OCI-LY7 (cell line): ENCODE results near the gene VAMP1. TPM values are rescaled to one million over a fixed set of nuclear protein-coding genes. Genes with fewer than 3 reads are reported as not detected.

Source experiments
- BruUV-seq: library from RNA; stranded (reverse); fragments of 400-500 nt; replicated peaks from 2 replicates; lab custom pipeline; 2021; lab: Mats Ljungman, UMichigan
- CTCF ChIA-PET: fragments of 300-600 bp; sonication (Branson Sonifier 250); formaldehyde crosslinking; loops from one replicate; lab custom pipeline; 2022; ENCODE audit warnings: antibody characterized with exemption; ENCODE audit not compliant: unreplicated experiment; lab: Charles Lee
- POLR2A ChIA-PET: fragments of 300-600 bp; sonication (Branson Sonifier 250); formaldehyde crosslinking; loops from one replicate; lab custom pipeline; 2022; ENCODE audit warnings: antibody characterized with exemption; lab: Charles Lee
- DNase-seq: peaks from one replicate; pipeline ENCODE4 v3.0.0-alpha.2; 2015; ENCODE audit warnings: low spot score
- H2AFZ ChIP-seq: fragments of 200-600 bp; sonication (generic), shearing (Covaris generic); 2 replicates; pipeline ENCODE4 v1.6.1; 2014; ENCODE audit warnings: mild to moderate bottlenecking, antibody characterized with exemption, low read length, moderate library complexity
- H3K27ac ChIP-seq: fragments of 200-600 bp; sonication (generic); 2 replicates; pipeline ENCODE4 v1.5.1; 2014; ENCODE audit warnings: mixed run types, low read depth, mild to moderate bottlenecking, moderate library complexity, low read length, inconsistent platforms; ENCODE audit not compliant: poor library complexity, severe bottlenecking
- H3K36me3 ChIP-seq: fragments of 200-600 bp; sonication (generic); 2 replicates; pipeline ENCODE4 v1.6.1; 2014; ENCODE audit warnings: mild to moderate bottlenecking, antibody characterized with exemption, low read length, moderate library complexity, mixed read lengths; ENCODE audit not compliant: insufficient read depth
- H3K4me1 ChIP-seq: fragments of 200-600 bp; sonication (generic); 2 replicates; pipeline ENCODE4 v1.5.1; 2014; ENCODE audit warnings: mild to moderate bottlenecking, low read length; ENCODE audit not compliant: insufficient read depth, poor library complexity, severe bottlenecking
- H3K4me2 ChIP-seq: fragments of 200-600 bp; sonication (generic); 2 replicates; pipeline ENCODE4 v1.6.1; 2014; ENCODE audit warnings: mild to moderate bottlenecking, low read length
- H3K4me3 ChIP-seq: fragments of 200-600 bp; sonication (generic); 2 replicates; pipeline ENCODE4 v1.5.1; 2014; ENCODE audit warnings: mild to moderate bottlenecking, low read depth, low read length; ENCODE audit not compliant: poor library complexity, severe bottlenecking
- H3K79me2 ChIP-seq: fragments of 200-600 bp; sonication (generic); 2 replicates; pipeline ENCODE4 v1.6.1; 2016; ENCODE audit warnings: low read depth, mild to moderate bottlenecking, low read length, moderate library complexity, mixed read lengths; ENCODE audit not compliant: insufficient read depth
- H3K9me2 ChIP-seq: fragments of 200-600 bp; sonication (generic); 2 replicates; pipeline ENCODE4 v1.6.1; 2016; ENCODE audit warnings: mild to moderate bottlenecking, low read length, mixed read lengths; ENCODE audit not compliant: insufficient read depth
- H3K9me3 ChIP-seq: fragments of 200-600 bp; sonication (generic); 2 replicates; pipeline ENCODE4 v1.6.1; 2014; ENCODE audit warnings: mild to moderate bottlenecking, mixed run types, low read length, mixed read lengths
- H4K20me1 ChIP-seq: fragments of 200-600 bp; sonication (generic); 2 replicates; pipeline ENCODE4 v1.6.1; 2014; ENCODE audit warnings: mild to moderate bottlenecking, antibody characterized with exemption, low read length, moderate library complexity, mixed read lengths; ENCODE audit not compliant: insufficient read depth
- EZH2phosphoT487 ChIP-seq: fragments of 200-600 bp; sonication (generic); IDR thresholded peaks from 2 replicates; pipeline ENCODE4 v1.6.1; 2018; ENCODE audit warnings: low read depth, borderline replicate concordance, mild to moderate bottlenecking, mixed run types, antibody characterized with exemption, low read length, moderate library complexity, mixed read lengths
- intact Hi-C: fragments of 100-400 bp; cut with micrococcal nuclease; formaldehyde crosslinking; loops from one replicate; pipeline ENCODE4 v1.10.0; 2022; ENCODE audit not compliant: unreplicated experiment
- total RNA-seq, 2 experiments: library from RNA; depleted of rRNA in 1 of 2; stranded (reverse); fragments of >200 nt in 1 of 2; shearing (Covaris generic) in 1 of 2; gene quantifications; 2 replicates each; pipeline ENCODE4 v1.2.3, GENCODE V29; 2014 to 2022
- TF ChIP-seq, protein P1 (sequence below): fragments of 200-600 bp; sonication (generic); conservative IDR thresholded peaks from 2 replicates; pipeline ENCODE4 v1.5.1; 2014; ENCODE audit warnings: mild to moderate bottlenecking, antibody characterized with exemption, low read length, moderate library complexity, mixed read lengths

VAMP1 gene
- total RNA-seq, 2 experiments from 2014 or later: 46.9 to 86.0 TPM

DNA sequence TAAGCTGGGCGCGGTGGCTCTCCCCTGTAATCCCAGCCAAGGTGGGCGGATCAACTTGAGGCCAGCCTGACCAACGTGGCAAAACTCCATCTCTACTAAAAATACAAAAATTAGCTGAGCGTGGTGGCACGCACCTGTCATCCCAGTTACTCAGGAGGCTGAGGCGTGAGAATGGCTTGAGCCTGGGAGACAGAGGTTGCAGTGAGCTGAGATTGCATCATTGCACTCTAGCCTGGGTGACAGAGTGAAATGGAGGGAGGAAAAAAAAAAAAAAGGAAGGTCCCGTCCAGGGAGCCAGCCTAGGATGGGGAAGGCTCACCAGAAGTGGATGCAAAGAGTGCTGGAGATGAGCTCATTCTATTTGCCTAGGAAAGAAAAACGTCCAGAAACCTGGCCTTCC, 27.6 kb downstream of the VAMP1 start:
- Histone ChIP-seq H3K27ac (peak overlapping the region; percentile 96), H3K79me2 (peaks cover 14% of the 10 kb centered on the region; the same call in 1 of the 2 replicates), H2AFZ (peak overlapping the region; percentile 16; the same call in 1 of the 2 replicates), H3K36me3 (no peaks in the 10 kb centered on the region), H3K9me3 (no peaks in the 10 kb centered on the region), H3K4me1 (peaks cover 68% of the 10 kb centered on the region), H3K4me2 (peak overlapping the region; percentile 83), H3K4me3 (peak overlapping the region; percentile 41), H3K9me2 (no peaks in the 10 kb centered on the region), H4K20me1 (no peaks in the 10 kb centered on the region)
- ChIA-PET POLR2A (interaction anchor here (0.5 to 7.2 kb wide), 12 partner anchors 9 to 310 kb away, joined by 3 to 112 read pairs (median 6); partner anchors contain the start of genes MRPL51, TAPBPL and VAMP1), CTCF (interaction anchor here (0.6 to 2.1 kb wide), 7 partner anchors 9 to 28 kb away, joined by 3 to 8 read pairs (median 4); partner anchors contain the start of gene TAPBPL)
- intact Hi-C loops: loop anchor here (1.0 kb wide), 1 partner anchor 12 kb away; no protein-coding TSS in a partner anchor
- no peak for DNase-seq
- no peak for TF ChIP-seq EZH2phosphoT487
- TF ChIP-seq, protein P1, sequence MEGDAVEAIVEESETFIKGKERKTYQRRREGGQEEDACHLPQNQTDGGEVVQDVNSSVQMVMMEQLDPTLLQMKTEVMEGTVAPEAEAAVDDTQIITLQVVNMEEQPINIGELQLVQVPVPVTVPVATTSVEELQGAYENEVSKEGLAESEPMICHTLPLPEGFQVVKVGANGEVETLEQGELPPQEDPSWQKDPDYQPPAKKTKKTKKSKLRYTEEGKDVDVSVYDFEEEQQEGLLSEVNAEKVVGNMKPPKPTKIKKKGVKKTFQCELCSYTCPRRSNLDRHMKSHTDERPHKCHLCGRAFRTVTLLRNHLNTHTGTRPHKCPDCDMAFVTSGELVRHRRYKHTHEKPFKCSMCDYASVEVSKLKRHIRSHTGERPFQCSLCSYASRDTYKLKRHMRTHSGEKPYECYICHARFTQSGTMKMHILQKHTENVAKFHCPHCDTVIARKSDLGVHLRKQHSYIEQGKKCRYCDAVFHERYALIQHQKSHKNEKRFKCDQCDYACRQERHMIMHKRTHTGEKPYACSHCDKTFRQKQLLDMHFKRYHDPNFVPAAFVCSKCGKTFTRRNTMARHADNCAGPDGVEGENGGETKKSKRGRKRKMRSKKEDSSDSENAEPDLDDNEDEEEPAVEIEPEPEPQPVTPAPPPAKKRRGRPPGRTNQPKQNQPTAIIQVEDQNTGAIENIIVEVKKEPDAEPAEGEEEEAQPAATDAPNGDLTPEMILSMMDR: no peak
- no TSS peak for BruUV-seq

DNA sequence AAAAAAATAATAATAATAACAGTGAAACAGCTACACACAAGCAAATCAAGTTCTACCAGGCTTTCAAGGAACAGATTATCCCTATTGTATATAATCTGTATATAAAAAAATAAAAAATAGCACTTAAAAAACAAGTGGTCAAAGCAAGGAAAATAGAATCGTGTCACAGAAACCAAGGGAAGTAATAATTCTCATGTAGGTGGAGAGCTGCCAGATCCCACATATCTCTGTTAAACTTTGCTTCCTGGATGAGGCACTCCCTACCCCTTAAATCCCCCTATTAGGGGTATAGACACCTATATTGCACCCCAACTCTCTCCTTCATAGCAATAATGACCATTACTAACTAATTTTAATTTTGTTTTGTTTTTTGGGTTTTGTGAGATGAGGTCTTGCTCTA, 30.1 kb downstream of the VAMP1 start:
- no peak overlapping the region for H3K4me3 ChIP-seq
- no peaks in the 10 kb centered on the region for H3K9me3 ChIP-seq
- no peaks in the 10 kb centered on the region for H4K20me1 ChIP-seq
- DNase-seq: no peak
- no peak overlapping the region for H2AFZ ChIP-seq
- no peak overlapping the region for H3K4me2 ChIP-seq
- intact Hi-C loops: no loop called here
- H3K9me2 ChIP-seq: no peaks in the 10 kb centered on the region
- no peaks in the 10 kb centered on the region for H3K36me3 ChIP-seq
- no peak overlapping the region for H3K27ac ChIP-seq
- no peak for TF ChIP-seq EZH2phosphoT487
- TF ChIP-seq, protein P1: no peak
- POLR2A ChIA-PET: interaction anchor here (0.8 to 1.1 kb wide), 2 partner anchors 14 to 19 kb away, joined by 3 to 4 read pairs; no protein-coding TSS in a partner anchor
- CTCF ChIA-PET: no interaction called here
- no TSS peak for BruUV-seq
- peaks cover 43% of the 10 kb centered on the region for H3K4me1 ChIP-seq
- peaks cover 7% of the 10 kb centered on the region; the same call in 1 of the 2 replicates for H3K79me2 ChIP-seq

DNA sequence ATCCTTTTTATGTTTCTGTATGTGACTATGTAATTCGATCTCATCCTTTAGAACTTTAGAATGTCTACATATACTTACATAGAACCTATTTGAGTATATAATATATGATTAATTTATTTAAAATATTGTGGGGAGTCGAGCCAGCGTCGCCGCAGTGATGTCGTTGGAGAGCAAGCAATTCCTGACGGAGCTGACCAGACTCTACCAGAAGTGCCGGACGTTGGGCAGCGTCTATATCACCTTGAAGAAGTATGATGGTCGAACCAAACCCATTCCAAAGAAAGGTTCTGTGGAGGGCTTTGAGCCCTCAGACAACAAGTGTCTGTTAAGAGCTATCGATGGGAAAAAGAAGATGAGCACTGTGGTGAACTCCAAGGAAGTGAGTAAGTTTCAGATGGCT, 32.1 kb downstream of the VAMP1 start:
- POLR2A ChIA-PET: interaction anchor here (0.6 to 0.9 kb wide), 5 partner anchors 23 to 1539 kb away, joined by 3 to 4 read pairs (median 3); no protein-coding TSS in a partner anchor
- intact Hi-C loops: no loop called here
- Histone ChIP-seq H3K4me1 (peaks cover 38% of the 10 kb centered on the region), H3K27ac (no peak overlapping the region), H3K79me2 (no peaks in the 10 kb centered on the region), H2AFZ (no peak overlapping the region), H3K36me3 (no peaks in the 10 kb centered on the region), H3K9me2 (no peaks in the 10 kb centered on the region), H3K9me3 (no peaks in the 10 kb centered on the region), H3K4me2 (no peak overlapping the region), H4K20me1 (no peaks in the 10 kb centered on the region), H3K4me3 (no peak overlapping the region)
- no TSS peak for BruUV-seq
- no peak for DNase-seq
- CTCF ChIA-PET: no interaction called here
- TF ChIP-seq, protein P1: no peak
- TF ChIP-seq EZH2phosphoT487: no peak
